HCEC 1CT (cell line): ENCODE results near the gene FAM131B.
A peak's percentile ranks its signal among the peaks of the same experiment; 100 is the strongest.

Source experiments
- DNase-seq: peaks from one replicate; pipeline ENCODE4 v3.0.0-alpha.2; 2017

Gene FAM131B

GRCh38 chr7:143320620-143321019 is 41.9 kb downstream of the FAM131B start:
- DNase-seq = no peak

GRCh38 chr7:143318661-143319060 is 43.9 kb downstream of the FAM131B start:
- DNase-seq = no peak

DNA sequence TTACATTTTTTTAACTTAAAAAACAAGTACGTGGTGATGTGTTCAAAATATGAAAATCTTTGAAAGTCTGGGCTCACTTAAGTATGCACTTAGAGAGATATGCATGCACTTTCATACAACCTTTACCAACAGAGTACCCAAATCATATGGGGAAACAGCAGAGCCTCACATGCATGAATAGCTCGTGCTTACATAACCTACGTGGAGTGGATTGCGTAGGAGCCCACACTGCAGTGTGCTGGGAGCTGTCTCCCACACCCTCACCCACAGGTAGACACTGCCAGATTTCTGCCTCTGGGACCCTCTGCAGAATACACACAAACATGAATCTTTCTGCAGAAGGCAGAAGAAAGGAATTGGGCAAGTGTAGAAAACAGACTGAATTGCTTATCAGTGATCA is 46.0 kb downstream of the FAM131B start:
- DNase-seq = no peak

DNA sequence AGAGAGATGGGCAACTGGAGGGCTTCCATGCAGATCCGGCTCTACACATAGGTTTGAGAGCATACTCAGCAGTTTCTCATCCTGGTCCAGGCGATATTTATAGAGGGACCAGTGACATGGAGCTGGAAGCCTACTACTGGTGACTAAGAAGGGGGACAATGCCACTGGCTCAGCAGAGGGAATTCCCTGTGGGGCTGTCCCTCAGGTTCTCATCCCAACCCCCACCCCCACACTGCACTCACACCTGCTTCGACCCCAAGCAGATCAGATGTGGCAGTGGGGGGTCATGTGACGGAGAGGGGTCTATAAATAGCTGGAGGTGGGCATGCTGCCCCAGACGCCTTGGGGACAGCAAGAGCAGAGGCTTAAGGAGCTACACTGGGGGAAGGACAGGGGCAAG is 46.7 kb downstream of the FAM131B start, which contains the start of gene CLCN1:
Gene CLCN1, plus strand, starts transcription at position 336 of the 400 bp plus-strand sequence. CDS start 102 bp downstream, outside the sequence.
- DNase-seq = no peak

- no peak for DNase-seq
Measured at GRCh38 chr7:143314127-143314526, 48.4 kb downstream of the FAM131B start.

GRCh38 chr7:143308632-143309031 is 53.9 kb downstream of the FAM131B start:
- no peak for DNase-seq

DNA sequence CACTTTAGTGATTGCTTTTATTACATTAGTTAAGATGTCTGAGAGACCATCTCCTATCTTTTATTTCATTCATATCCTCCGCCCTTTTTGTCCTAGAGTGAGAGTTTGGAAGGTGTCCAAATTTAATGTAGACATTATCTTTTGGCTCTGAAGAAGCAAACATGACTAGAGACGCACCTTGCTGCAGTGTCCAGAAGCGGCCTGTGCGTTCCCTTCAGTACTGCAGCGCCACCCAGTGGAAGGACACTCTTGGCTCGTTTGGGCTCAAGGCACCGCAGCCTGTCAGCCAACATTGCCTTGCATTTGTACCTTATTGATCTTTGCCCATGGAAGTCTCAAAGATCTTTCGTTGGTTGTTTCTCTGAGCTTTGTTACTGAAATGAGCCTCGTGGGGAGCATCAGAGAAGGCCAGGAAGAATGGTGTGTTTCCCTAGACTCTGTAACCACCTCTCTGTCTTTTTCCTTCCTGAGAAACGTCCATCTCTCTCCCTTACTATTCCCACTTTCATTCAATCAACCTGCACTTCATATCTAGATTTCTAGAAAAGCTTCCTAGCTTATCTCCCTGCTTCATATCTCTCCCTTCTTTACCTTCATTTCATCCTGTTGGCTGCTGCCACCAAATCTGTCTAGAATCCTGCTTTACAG is 57.0 kb downstream of the FAM131B start:
- DNase-seq = peak; percentile 29

GRCh38 chr7:143304938-143305337 is 57.6 kb downstream of the FAM131B start:
- no peak for DNase-seq

GRCh38 chr7:143303733-143304132 is 58.8 kb downstream of the FAM131B start:
- DNase-seq = no peak
